ENCODE measurements around the gene DUSP28.
"Not testable (repeated sequence)": the region's sequence is repeated elsewhere in the genome, so short reads cannot be mapped to it uniquely, and the experiment has no call there.

The DUSP28 gene

GRCh38 chr2:240560084-240560479, at the start of gene DUSP28:
TSS of gene DUSP28 (plus strand) at chr2:240560357. CDS start at chr2:240560685, 328 bp downstream.
- DNase-seq = peak; percentile 65

- DNase-seq = no peak
These were observed 49.5 kb upstream of the DUSP28 start for GRCh38 chr2:240510513-240511210.

- DNase-seq = no peak
These were observed 48.6 kb upstream of the DUSP28 start for GRCh38 chr2:240511351-240512108.

GRCh38 chr2:240512109-240512485, 48.1 kb upstream of the DUSP28 start:
- no peak for DNase-seq

- no peak for DNase-seq
These were observed 47.3 kb upstream of the DUSP28 start for GRCh38 chr2:240512666-240513535.

- no peak for DNase-seq
These were observed 46.4 kb upstream of the DUSP28 start for GRCh38 chr2:240513549-240514287.

- DNase-seq = no peak
These were observed 45.5 kb upstream of the DUSP28 start for GRCh38 chr2:240514631-240515030.

GRCh38 chr2:240517342-240517741, 42.8 kb upstream of the DUSP28 start:
- no peak for DNase-seq

- DNase-seq = no peak
These were observed 41.2 kb upstream of the DUSP28 start for GRCh38 chr2:240518981-240519380.

- DNase-seq = no peak
These were observed 40.6 kb upstream of the DUSP28 start for GRCh38 chr2:240519396-240520129.

GRCh38 chr2:240520130-240520973, 39.8 kb upstream of the DUSP28 start:
- no peak for DNase-seq

GRCh38 chr2:240520974-240521350, 39.2 kb upstream of the DUSP28 start:
- DNase-seq = no peak

GRCh38 chr2:240521885-240522284, 38.3 kb upstream of the DUSP28 start:
- not testable (repeated sequence) for DNase-seq

- no peak for DNase-seq
These were observed 37.8 kb upstream of the DUSP28 start for GRCh38 chr2:240522406-240522805.

GRCh38 chr2:240523451-240524281, 36.5 kb upstream of the DUSP28 start:
- no peak for DNase-seq

- DNase-seq = no peak
These were observed 35.0 kb upstream of the DUSP28 start for GRCh38 chr2:240524963-240525718.

- no peak for DNase-seq
These were observed 34.4 kb upstream of the DUSP28 start for GRCh38 chr2:240525802-240526201.

GRCh38 chr2:240526521-240526920, 33.6 kb upstream of the DUSP28 start:
- no peak for DNase-seq

- no peak for DNase-seq
These were observed 32.9 kb upstream of the DUSP28 start for GRCh38 chr2:240527153-240527750.

Measured in DMS 273 treated with DMSO at 0.1 percent for 48 hours (cell line).